K562 (cell line): ENCODE measurements around the gene PLCG2. TPM values are rescaled to one million over a fixed set of nuclear protein-coding genes. Genes with fewer than 3 reads are reported as not detected.

ENCODE experiments used
- ATAC-seq: fragments of 200-7000 bp; cut with Tn5 transposase; 3 replicates; pipeline ENCODE4 v1.9.1; 2020; ENCODE audit warnings: moderate library complexity
- BruUV-seq: library from RNA; stranded (reverse); fragments of 400-500 nt; replicated peaks from 2 replicates; lab custom pipeline; 2021; lab: Mats Ljungman, UMichigan
- CTCF ChIA-PET: fragments of 300-600 bp; formaldehyde crosslinking; extraction: SDS; loops from one replicate; lab custom pipeline; 2021; ENCODE audit warnings: low intra/inter-chr PET ratio; lab: Yijun Ruan, JAX
- POLR2A ChIA-PET: fragments of 300-600, 350-650 bp; sonication (Branson Sonifier 250); formaldehyde crosslinking; extraction: SDS; loops from one replicate; lab custom pipeline; 2021; ENCODE audit warnings: antibody characterized with exemption, inconsistent platforms; lab: Yijun Ruan, JAX
- DNase-seq, 4 experiments: peaks; one replicate each; pipeline versions ENCODE4 v3.0.0 to v3.0.0-alpha.2; 2011 to 2018; ENCODE audit warnings: low spot score in 3 of 4, mixed read lengths in 3 of 4; ENCODE audit errors: extremely low read depth in 1 of 4
- FAIRE-seq: peaks from 2 replicates; lab custom pipeline; 2011; peaks lifted over from hg19 to GRCh38; lab: Jason Lieb, UNC
- H2AFZ ChIP-seq: 2 replicates; pipeline ENCODE4 v1.6.0; 2011; ENCODE audit warnings: low read depth, low read length, control low read depth, inconsistent platforms
- H3K27ac ChIP-seq: fragments of 200-600 bp; 3 replicates; pipeline ENCODE4 v1.8.0; 2011; ENCODE audit warnings: low read depth, mild to moderate bottlenecking, control low read depth, inconsistent platforms, low read length, moderate library complexity, mixed read lengths; ENCODE audit errors: extremely low read depth
- H3K27me3 ChIP-seq, 2 experiments: fragments of 300-600 bp in 1 of 2; 2 replicates in 1 of 2; 3 replicates in 1 of 2; pipeline versions ENCODE4 v1.6.0 to v1.8.0; 2011; ENCODE audit warnings: inconsistent platforms in 2 of 2, low read length in 2 of 2, mild to moderate bottlenecking in 1 of 2, mixed read lengths in 1 of 2, moderate library complexity in 1 of 2; ENCODE audit not compliant: control insufficient read depth in 2 of 2, insufficient read depth in 2 of 2
- H3K36me3 ChIP-seq: fragments of 300-600 bp; 3 replicates; pipeline ENCODE4 v1.8.0; 2011; ENCODE audit warnings: mild to moderate bottlenecking, low read length, inconsistent platforms; ENCODE audit not compliant: control insufficient read depth, insufficient read depth
- H3K4me1 ChIP-seq, 2 experiments: fragments of 200-600 bp in 1 of 2; replicated peaks in 1 of 2; 2 replicates in 1 of 2; 3 replicates in 1 of 2; pipeline versions ENCODE4 v1.5.1 to v1.8.0; 2011; ENCODE audit warnings: inconsistent platforms in 2 of 2, low read length in 2 of 2, mild to moderate bottlenecking in 1 of 2, mixed read lengths in 1 of 2, moderate library complexity in 1 of 2; ENCODE audit not compliant: control insufficient read depth in 2 of 2, insufficient read depth in 2 of 2
- H3K4me2 ChIP-seq: 2 replicates; pipeline ENCODE4 v1.6.1; 2011; ENCODE audit warnings: low read length, control low read depth, inconsistent platforms, mixed read lengths; ENCODE audit not compliant: insufficient read depth
- H3K4me3 ChIP-seq: fragments of 200-600 bp; sonication (generic), shearing (Covaris generic); 2 replicates; pipeline ENCODE4 v1.5.1; 2016; ENCODE audit warnings: control low read depth, inconsistent platforms
- H3K79me2 ChIP-seq: fragments of 200-600 bp; 3 replicates; pipeline ENCODE4 v1.8.0; 2011; ENCODE audit warnings: low read length, inconsistent platforms; ENCODE audit not compliant: control insufficient read depth, insufficient read depth
- H3K9ac ChIP-seq, 2 experiments: 2 replicates each; pipeline versions ENCODE4 v1.6.0 to v1.6.1; 2011; ENCODE audit warnings: low read depth in 2 of 2, low read length in 2 of 2, control low read depth in 1 of 2, inconsistent platforms in 1 of 2, mild to moderate bottlenecking in 1 of 2, mixed read lengths in 1 of 2; ENCODE audit not compliant: insufficient read depth in 1 of 2
- H3K9me1 ChIP-seq: one replicate; pipeline ENCODE4 v1.6.0; 2011; ENCODE audit warnings: inconsistent platforms, mild to moderate bottlenecking, low read length, moderate library complexity; ENCODE audit not compliant: control insufficient read depth, insufficient read depth
- H3K9me3 ChIP-seq: replicated peaks from 2 replicates; pipeline ENCODE4 v1.5.1; 2011; ENCODE audit warnings: low read depth, low read length, inconsistent platforms; ENCODE audit not compliant: control insufficient read depth, insufficient read depth
- H4K20me1 ChIP-seq: replicated peaks from 2 replicates; pipeline ENCODE4 v1.6.1; 2011; ENCODE audit warnings: low read length, inconsistent platforms, mixed read lengths; ENCODE audit not compliant: control insufficient read depth, insufficient read depth
- NBN ChIP-seq: fragments of 450-650 bp; IDR thresholded peaks from 2 replicates; pipeline ENCODE4 v1.6.1; 2016; ENCODE audit warnings: low read depth, mild to moderate bottlenecking
- NR2C2 ChIP-seq, 2 experiments: fragments of 200-800 bp in 1 of 2; sonication (Bioruptor generic) in 1 of 2; sonication (generic) in 1 of 2; formaldehyde crosslinking in 1 of 2; IDR thresholded peaks; 2 replicates each; pipeline versions ENCODE4 v1.6.1 to v1.8.0; 2016 to 2022; ENCODE audit warnings: mild to moderate bottlenecking in 1 of 2, missing compliant biosample characterization in 1 of 2, missing genetic modification characterization in 1 of 2, missing genetic modification reagents in 1 of 2
- WGBS: fragments of 100-300 bp; shearing (Covaris generic); methylation state at CpG from one replicate; pipeline ENCODE4 v1.1.6; 2016; ENCODE audit warnings: low coverage, mixed read lengths; ENCODE audit not compliant: insufficient coverage; ENCODE audit errors: missing lambda C conversion rate; 5-methylcytosine and 5-hydroxymethylcytosine counted together
- in situ Hi-C: fragments of 300-500 bp; cut with MboI; formaldehyde crosslinking; loops from 4 replicates; pipeline ENCODE4 v1.15.0; 2018; ENCODE audit warnings: inconsistent platforms, mixed read lengths
- intact Hi-C: fragments of 100-400 bp; cut with micrococcal nuclease; formaldehyde crosslinking; loops from 2 replicates; pipeline ENCODE4 v1.14.2; 2022
- polyA plus RNA-seq, 8 experiments: library from polyadenylated mRNA; depleted of rRNA in 4 of 8; stranded (reverse) in 5 of 8; unstranded in 3 of 8; fragments of >200 nt; fragmentation: Nextera tagmentation in 2 of 8; fragmentation: Illumina TruSeq in 1 of 8; extraction: Ambion mirVana in 2 of 8; extraction: Trizol in 1 of 8; gene quantifications; 2 replicates each; pipeline versions ENCODE4 v1.2.1 to v1.2.3, GENCODE V29; 2011 to 2014; ENCODE audit warnings: inconsistent platforms in 1 of 8, missing spikeins in 1 of 8
- total RNA-seq, 7 experiments: library from RNA; depleted of rRNA in 6 of 7; stranded (reverse); fragments of >200 nt in 6 of 7; fragmentation: Illumina TruSeq in 2 of 7; extraction: Trizol in 2 of 7; gene quantifications; 2 replicates each; pipeline versions ENCODE4 v1.2.1 to v1.2.3, GENCODE V29; 2011 to 2021; ENCODE audit warnings: low replicate concordance in 1 of 7
- TF ChIP-seq, protein P1 (sequence below): IDR thresholded peaks from 2 replicates; pipeline ENCODE4 v1.6.1; 2016; ENCODE audit warnings: missing genetic modification characterization, missing compliant biosample characterization
- TF ChIP-seq, protein P2 (sequence below): fragments of 250-450 bp; sonication (Bioruptor Pico); IDR thresholded peaks from 2 replicates; pipeline ENCODE4 v1.4.0; 2020; ENCODE audit warnings: mild to moderate bottlenecking, moderate library complexity
- TF ChIP-seq, protein P3 (sequence below): sonication (generic); formaldehyde crosslinking; IDR thresholded peaks from 2 replicates; pipeline ENCODE4 v1.8.0; 2022; ENCODE audit warnings: mild to moderate bottlenecking, missing genetic modification reagents
- TF ChIP-seq, protein P4 (sequence below): fragments of 450-650 bp; IDR thresholded peaks from 2 replicates; pipeline ENCODE4 v1.6.1; 2018; ENCODE audit not compliant: partially characterized antibody

Gene PLCG2
- total and polyA plus RNA-seq, 9 of the 15 experiments (the other 6 are each of a cell fraction or from before 2014, with no cell fraction given) = 0.94 to 7.1 (median 3.1) TPM

DNA sequence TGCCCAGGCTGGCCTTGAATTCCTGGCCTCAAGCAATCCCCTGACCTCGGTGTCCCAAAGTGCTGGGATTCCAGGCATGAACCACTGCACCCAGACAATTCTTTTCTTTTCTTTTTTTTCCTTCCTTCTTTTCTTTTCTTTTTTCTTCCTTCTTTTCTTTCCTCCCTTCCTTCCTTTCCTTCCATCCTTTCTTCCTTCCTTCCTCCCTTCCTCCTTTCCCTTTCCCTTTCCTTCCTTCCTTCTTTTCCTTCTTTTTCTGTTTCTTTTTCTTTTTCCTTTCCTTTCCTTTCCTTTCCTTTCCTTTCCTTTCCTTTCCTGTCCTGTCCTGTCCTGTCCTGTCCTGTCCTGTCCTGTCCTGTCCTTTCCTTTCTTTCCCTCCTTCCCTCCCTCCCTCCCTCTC is 44.6 kb downstream of the PLCG2 start:
- no peak overlapping the region for H3K4me2 ChIP-seq
- no peak overlapping the region for H2AFZ ChIP-seq
- ChIA-PET POLR2A (interaction anchor here (0.9 kb wide), 1 partner anchor 33 kb away, joined by 4 read pairs; no protein-coding TSS in a partner anchor), CTCF (no interaction called here)
- no peak overlapping the region for H3K27ac ChIP-seq
- FAIRE-seq (no peak), ATAC-seq (no peak), DNase-seq (no peak)
- H3K9ac ChIP-seq = no peak overlapping the region
- H3K4me3 ChIP-seq = no peak overlapping the region
- no peaks in the 10 kb centered on the region for H3K9me3 ChIP-seq
- WGBS = 14% methylated on average over 1 of the region's 1 CpG
- TF ChIP-seq, protein P1, sequence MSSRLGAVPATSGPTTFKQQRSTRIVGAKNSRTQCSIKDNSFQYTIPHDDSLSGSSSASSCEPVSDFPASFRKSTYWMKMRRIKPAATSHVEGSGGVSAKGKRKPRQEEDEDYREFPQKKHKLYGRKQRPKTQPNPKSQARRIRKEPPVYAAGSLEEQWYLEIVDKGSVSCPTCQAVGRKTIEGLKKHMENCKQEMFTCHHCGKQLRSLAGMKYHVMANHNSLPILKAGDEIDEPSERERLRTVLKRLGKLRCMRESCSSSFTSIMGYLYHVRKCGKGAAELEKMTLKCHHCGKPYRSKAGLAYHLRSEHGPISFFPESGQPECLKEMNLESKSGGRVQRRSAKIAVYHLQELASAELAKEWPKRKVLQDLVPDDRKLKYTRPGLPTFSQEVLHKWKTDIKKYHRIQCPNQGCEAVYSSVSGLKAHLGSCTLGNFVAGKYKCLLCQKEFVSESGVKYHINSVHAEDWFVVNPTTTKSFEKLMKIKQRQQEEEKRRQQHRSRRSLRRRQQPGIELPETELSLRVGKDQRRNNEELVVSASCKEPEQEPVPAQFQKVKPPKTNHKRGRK (tag) = peak; percentile 98
- TF ChIP-seq NR2C2 (CRISPR knock-in tag; IDR thresholded peaks at IDR 0.05) = no peak
- TF ChIP-seq NR2C2 (tag; IDR thresholded peaks at IDR 0.05) = no peak
- TF ChIP-seq, protein P2, sequence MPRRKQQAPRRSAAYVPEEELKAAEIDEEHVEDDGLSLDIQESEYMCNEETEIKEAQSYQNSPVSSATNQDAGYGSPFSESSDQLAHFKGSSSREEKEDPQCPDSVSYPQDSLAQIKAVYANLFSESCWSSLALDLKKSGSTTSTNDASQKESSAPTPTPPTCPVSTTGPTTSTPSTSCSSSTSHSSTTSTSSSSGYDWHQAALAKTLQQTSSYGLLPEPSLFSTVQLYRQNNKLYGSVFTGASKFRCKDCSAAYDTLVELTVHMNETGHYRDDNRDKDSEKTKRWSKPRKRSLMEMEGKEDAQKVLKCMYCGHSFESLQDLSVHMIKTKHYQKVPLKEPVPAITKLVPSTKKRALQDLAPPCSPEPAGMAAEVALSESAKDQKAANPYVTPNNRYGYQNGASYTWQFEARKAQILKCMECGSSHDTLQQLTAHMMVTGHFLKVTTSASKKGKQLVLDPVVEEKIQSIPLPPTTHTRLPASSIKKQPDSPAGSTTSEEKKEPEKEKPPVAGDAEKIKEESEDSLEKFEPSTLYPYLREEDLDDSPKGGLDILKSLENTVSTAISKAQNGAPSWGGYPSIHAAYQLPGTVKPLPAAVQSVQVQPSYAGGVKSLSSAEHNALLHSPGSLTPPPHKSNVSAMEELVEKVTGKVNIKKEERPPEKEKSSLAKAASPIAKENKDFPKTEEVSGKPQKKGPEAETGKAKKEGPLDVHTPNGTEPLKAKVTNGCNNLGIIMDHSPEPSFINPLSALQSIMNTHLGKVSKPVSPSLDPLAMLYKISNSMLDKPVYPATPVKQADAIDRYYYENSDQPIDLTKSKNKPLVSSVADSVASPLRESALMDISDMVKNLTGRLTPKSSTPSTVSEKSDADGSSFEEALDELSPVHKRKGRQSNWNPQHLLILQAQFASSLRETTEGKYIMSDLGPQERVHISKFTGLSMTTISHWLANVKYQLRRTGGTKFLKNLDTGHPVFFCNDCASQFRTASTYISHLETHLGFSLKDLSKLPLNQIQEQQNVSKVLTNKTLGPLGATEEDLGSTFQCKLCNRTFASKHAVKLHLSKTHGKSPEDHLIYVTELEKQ (CRISPR knock-in tag) = no peak
- TF ChIP-seq, protein P3, sequence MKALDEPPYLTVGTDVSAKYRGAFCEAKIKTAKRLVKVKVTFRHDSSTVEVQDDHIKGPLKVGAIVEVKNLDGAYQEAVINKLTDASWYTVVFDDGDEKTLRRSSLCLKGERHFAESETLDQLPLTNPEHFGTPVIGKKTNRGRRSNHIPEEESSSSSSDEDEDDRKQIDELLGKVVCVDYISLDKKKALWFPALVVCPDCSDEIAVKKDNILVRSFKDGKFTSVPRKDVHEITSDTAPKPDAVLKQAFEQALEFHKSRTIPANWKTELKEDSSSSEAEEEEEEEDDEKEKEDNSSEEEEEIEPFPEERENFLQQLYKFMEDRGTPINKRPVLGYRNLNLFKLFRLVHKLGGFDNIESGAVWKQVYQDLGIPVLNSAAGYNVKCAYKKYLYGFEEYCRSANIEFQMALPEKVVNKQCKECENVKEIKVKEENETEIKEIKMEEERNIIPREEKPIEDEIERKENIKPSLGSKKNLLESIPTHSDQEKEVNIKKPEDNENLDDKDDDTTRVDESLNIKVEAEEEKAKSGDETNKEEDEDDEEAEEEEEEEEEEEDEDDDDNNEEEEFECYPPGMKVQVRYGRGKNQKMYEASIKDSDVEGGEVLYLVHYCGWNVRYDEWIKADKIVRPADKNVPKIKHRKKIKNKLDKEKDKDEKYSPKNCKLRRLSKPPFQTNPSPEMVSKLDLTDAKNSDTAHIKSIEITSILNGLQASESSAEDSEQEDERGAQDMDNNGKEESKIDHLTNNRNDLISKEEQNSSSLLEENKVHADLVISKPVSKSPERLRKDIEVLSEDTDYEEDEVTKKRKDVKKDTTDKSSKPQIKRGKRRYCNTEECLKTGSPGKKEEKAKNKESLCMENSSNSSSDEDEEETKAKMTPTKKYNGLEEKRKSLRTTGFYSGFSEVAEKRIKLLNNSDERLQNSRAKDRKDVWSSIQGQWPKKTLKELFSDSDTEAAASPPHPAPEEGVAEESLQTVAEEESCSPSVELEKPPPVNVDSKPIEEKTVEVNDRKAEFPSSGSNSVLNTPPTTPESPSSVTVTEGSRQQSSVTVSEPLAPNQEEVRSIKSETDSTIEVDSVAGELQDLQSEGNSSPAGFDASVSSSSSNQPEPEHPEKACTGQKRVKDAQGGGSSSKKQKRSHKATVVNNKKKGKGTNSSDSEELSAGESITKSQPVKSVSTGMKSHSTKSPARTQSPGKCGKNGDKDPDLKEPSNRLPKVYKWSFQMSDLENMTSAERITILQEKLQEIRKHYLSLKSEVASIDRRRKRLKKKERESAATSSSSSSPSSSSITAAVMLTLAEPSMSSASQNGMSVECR (CRISPR knock-in tag) = no peak
- TF ChIP-seq, protein P4, sequence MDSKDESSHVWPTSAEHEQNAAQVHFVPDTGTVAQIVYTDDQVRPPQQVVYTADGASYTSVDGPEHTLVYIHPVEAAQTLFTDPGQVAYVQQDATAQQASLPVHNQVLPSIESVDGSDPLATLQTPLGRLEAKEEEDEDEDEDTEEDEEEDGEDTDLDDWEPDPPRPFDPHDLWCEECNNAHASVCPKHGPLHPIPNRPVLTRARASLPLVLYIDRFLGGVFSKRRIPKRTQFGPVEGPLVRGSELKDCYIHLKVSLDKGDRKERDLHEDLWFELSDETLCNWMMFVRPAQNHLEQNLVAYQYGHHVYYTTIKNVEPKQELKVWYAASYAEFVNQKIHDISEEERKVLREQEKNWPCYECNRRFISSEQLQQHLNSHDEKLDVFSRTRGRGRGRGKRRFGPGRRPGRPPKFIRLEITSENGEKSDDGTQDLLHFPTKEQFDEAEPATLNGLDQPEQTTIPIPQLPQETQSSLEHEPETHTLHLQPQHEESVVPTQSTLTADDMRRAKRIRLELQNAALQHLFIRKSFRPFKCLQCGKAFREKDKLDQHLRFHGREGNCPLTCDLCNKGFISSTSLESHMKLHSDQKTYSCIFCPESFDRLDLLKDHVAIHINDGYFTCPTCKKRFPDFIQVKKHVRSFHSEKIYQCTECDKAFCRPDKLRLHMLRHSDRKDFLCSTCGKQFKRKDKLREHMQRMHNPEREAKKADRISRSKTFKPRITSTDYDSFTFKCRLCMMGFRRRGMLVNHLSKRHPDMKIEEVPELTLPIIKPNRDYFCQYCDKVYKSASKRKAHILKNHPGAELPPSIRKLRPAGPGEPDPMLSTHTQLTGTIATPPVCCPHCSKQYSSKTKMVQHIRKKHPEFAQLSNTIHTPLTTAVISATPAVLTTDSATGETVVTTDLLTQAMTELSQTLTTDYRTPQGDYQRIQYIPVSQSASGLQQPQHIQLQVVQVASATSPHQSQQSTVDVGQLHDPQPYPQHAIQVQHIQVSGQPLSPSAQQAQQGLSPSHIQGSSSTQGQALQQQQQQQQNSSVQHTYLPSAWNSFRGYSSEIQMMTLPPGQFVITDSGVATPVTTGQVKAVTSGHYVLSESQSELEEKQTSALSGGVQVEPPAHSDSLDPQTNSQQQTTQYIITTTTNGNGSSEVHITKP = no peak
- TF ChIP-seq NBN = no peak
- H3K4me1 ChIP-seq = peaks cover 0 to 5% of the 10 kb centered on the region in 2 experiments; a peak in 3 of 5 replicates
- BruUV-seq = no TSS peak
- in situ Hi-C loops (no loop called here), intact Hi-C loops (no loop called here)
- H3K9me1 ChIP-seq = no peaks in the 10 kb centered on the region
- H3K36me3 ChIP-seq = no peaks in the 10 kb centered on the region
- H3K27me3 ChIP-seq = peaks cover 9 to 30% of the 10 kb centered on the region in 2 experiments
- no peaks in the 10 kb centered on the region for H3K79me2 ChIP-seq
- H4K20me1 ChIP-seq = no peaks in the 10 kb centered on the region
